Esophagus muscularis mucosa (tissue), 4 donors: Measurements from ENCODE around the gene SLC44A4.

Experiments used
- EP300 ChIP-seq: sonication (generic); formaldehyde crosslinking; IDR thresholded peaks from one replicate; pipeline ENCODE4 v1.6.1; 2017; ENCODE audit warnings: antibody characterized with exemption
- POLR2A ChIP-seq: fragments of 450-650 bp; IDR thresholded peaks from one replicate; pipeline ENCODE4 v1.6.1; 2017; ENCODE audit warnings: antibody characterized with exemption, moderate library complexity, mild to moderate bottlenecking, low read depth
- POLR2AphosphoS5 ChIP-seq, 2 donors: sonication (generic); formaldehyde crosslinking; IDR thresholded peaks; one replicate each; pipeline ENCODE4 v1.6.1; 2017; ENCODE audit warnings: antibody characterized with exemption in 2 of 2
- TF ChIP-seq, protein P1 (sequence below), 3 experiments: fragments of 200-600 bp in 2 of 3; fragments of 450-650 bp in 1 of 3; sonication (generic) in 2 of 3; IDR thresholded peaks; one replicate each; pipeline ENCODE4 v1.5.1; 2017 to 2019; ENCODE audit warnings: antibody characterized with exemption in 3 of 3, mild to moderate bottlenecking in 2 of 3, moderate library complexity in 1 of 3

DNA sequence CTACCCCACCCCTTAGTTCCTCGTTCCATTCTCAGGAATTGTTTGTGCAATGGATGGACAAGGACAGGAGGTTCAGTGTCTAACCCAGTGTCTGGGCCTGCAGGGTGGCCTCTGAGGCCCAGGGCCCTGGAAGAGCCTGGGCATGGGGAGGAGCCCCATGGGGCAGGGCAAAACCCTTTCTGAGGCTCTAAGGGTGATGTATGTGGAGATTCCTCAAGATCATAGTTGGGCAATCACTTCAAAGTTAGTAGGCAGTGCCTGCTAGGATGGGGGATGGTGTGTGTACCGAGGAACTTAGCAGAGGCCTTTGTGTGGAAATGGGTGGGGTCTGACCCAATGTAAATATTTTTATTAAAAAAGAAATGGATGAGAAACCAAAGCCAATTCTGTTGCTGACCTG is 42.0 kb upstream of the SLC44A4 start:
- TF ChIP-seq, protein P1, sequence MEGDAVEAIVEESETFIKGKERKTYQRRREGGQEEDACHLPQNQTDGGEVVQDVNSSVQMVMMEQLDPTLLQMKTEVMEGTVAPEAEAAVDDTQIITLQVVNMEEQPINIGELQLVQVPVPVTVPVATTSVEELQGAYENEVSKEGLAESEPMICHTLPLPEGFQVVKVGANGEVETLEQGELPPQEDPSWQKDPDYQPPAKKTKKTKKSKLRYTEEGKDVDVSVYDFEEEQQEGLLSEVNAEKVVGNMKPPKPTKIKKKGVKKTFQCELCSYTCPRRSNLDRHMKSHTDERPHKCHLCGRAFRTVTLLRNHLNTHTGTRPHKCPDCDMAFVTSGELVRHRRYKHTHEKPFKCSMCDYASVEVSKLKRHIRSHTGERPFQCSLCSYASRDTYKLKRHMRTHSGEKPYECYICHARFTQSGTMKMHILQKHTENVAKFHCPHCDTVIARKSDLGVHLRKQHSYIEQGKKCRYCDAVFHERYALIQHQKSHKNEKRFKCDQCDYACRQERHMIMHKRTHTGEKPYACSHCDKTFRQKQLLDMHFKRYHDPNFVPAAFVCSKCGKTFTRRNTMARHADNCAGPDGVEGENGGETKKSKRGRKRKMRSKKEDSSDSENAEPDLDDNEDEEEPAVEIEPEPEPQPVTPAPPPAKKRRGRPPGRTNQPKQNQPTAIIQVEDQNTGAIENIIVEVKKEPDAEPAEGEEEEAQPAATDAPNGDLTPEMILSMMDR (IDR thresholded peaks at IDR 0.05) = no peak
- no peak for TF ChIP-seq POLR2A
- TF ChIP-seq EP300 = no peak
- no peak for TF ChIP-seq POLR2AphosphoS5 (IDR thresholded peaks at IDR 0.05)
